Erythroblast (primary cell): ENCODE measurements around the gene CRACR2A.

ENCODE experiments used
- GATA1 ChIP-seq: IDR thresholded peaks from 2 replicates; pipeline ENCODE4 v1.6.1; 2011; ENCODE audit warnings: low read depth, mild to moderate bottlenecking, control low read depth, low read length, moderate library complexity
- POLR2A ChIP-seq: IDR thresholded peaks from 2 replicates; pipeline ENCODE4 v1.6.1; 2011; ENCODE audit warnings: mild to moderate bottlenecking, low read length

DNA sequence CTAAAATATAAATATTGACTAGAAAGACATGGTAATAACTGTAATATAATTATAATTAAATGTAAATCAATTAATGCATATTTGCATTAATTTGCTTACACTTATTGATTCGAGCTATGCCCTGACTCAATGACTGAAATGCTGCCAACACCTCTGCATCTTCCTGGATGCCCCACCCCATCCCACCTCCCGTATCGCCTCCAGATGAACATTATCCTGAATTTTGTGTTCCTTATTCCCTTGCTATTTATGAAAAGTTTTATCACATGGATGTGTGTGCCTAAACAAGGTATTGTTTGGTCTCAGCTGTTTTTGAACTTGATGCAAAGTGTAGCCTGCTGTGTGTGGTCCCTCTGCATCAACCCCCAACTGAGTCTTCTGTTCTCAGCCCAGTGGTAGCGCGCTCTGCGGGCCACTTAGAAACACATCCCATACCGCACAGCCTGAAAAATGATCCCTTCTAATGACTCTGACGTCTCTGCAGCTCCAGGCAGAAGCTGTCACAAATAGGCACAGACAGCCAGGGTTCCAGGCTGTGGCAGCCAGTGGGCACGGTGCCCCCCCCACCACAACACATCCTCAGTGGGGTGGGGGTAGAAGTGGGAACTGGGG, 165.4 kb downstream of the CRACR2A start:
- TF ChIP-seq POLR2A = no peak
- no peak for TF ChIP-seq GATA1
